DND-41 (cell line): ENCODE data around the gene KRR1.

Source experiments
- CTCF ChIP-seq: IDR thresholded peaks from 2 replicates; pipeline ENCODE4 v1.5.1; 2012; ENCODE audit warnings: borderline replicate concordance, low read length, moderate library complexity, mild to moderate bottlenecking; ENCODE audit not compliant: poor library complexity, severe bottlenecking; ENCODE audit errors: extremely low read depth
- EZH2 ChIP-seq: IDR thresholded peaks from 3 replicates; pipeline ENCODE4 v1.6.1; 2012; ENCODE audit warnings: borderline replicate concordance, low read depth, mild to moderate bottlenecking, moderate library complexity, low read length, inconsistent platforms; ENCODE audit not compliant: severe bottlenecking

DNA sequence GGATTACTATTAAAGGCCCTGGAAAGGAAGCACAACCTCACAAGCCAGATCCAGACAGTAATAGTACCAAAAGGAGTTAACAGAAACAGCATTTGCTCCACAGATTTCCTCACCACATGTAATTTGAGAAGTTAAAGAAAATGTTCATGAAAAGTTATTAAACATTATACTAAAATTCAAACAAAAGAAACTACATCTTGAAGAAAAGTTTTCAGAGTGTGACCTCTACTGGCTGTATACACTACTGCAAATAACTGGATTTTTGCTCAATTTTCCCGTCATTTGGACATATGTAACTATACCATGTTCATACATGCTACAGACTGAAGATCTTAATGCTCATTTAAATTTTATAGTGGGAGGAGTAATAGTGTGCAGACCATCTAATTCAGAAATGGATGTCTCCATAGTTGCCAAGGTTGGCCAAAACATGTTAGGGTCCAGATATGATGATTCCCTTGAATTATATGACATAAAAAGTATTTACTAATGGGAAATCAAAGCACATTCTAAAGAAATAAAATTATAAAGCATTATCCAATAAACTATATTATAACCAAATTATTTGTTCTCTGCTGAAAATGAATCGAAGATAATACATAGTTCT is 5.6 kb downstream of the KRR1 start:
- TF ChIP-seq CTCF (peak; percentile 84), EZH2 (no peak)
